Activated T-helper 2 cell treated with anti-CD3 and anti-CD28 coated beads, Interferon-gamma antibody, Interleukin-2, Interleukin-4, amounts not matched to agents 10 μg/mL and 5 μg/mL and 100 μg/mL, durations not matched to agents 14 hours and 24 hours and 36 hours (primary cell): Measurements from ENCODE around the gene DLG4. TPM values are rescaled to one million over a fixed set of nuclear protein-coding genes. Genes with fewer than 3 reads are reported as not detected.
"Not testable (repeated sequence)": the region's sequence is repeated elsewhere in the genome, so short reads cannot be mapped to it uniquely, and the experiment has no call there.

Experiments
- DNase-seq: peaks from one replicate; pipeline ENCODE4 v3.0.0; 2021; ENCODE audit warnings: low spot score
- H3K27ac Mint-ChIP-seq: one replicate; pipeline ENCODE4 v1.8.0; 2021; ENCODE audit warnings: mixed read lengths
- H3K27me3 Mint-ChIP-seq: one replicate; pipeline ENCODE4 v1.8.0; 2021; ENCODE audit warnings: low read depth, mixed read lengths
- H3K36me3 Mint-ChIP-seq: one replicate; pipeline ENCODE4 v1.8.0; 2021; ENCODE audit warnings: low read depth, mixed read lengths
- H3K4me1 Mint-ChIP-seq: one replicate; pipeline ENCODE4 v1.8.0; 2021; ENCODE audit warnings: low read depth, mixed read lengths
- H3K4me3 Mint-ChIP-seq: one replicate; pipeline ENCODE4 v1.8.0; 2021; ENCODE audit warnings: low read depth, mild to moderate bottlenecking, moderate library complexity, mixed read lengths
- H3K9me3 Mint-ChIP-seq: one replicate; pipeline ENCODE4 v1.8.0; 2021; ENCODE audit warnings: mixed read lengths
- intact Hi-C: fragments of 100-400 bp; cut with micrococcal nuclease; formaldehyde crosslinking; loops from one replicate; pipeline ENCODE4 v1.15.1; 2023
- total RNA-seq: library from RNA; stranded (reverse); gene quantifications from 2 replicates; pipeline ENCODE4 v1.2.3, GENCODE V29; 2022

Gene DLG4
- total RNA-seq, 1 donor from 2014 or later, result 10.6 TPM

- H3K36me3 Mint-ChIP-seq, result peaks cover 53% of the 10 kb centered on the region
- intact Hi-C loops, result no loop called here
These were observed 37.3 kb upstream of the DLG4 start for GRCh38 chr17:7256766-7257456.

GRCh38 chr17:7254511-7254910 lies 34.9 kb upstream of the DLG4 start:
- no peak overlapping the region for H3K4me3 Mint-ChIP-seq
- H3K4me1 Mint-ChIP-seq, result peaks cover 24% of the 10 kb centered on the region
- H3K27me3 Mint-ChIP-seq, result no peaks in the 10 kb centered on the region
- H3K27ac Mint-ChIP-seq, result no peak overlapping the region
- H3K36me3 Mint-ChIP-seq, result peaks cover 63% of the 10 kb centered on the region
- intact Hi-C loops, result no loop called here
- H3K9me3 Mint-ChIP-seq, result no peaks in the 10 kb centered on the region
- no peak for DNase-seq

More at GRCh38 chr17:7256766-7257456, 37.3 kb upstream of the DLG4 start:
- no peak overlapping the region for H3K27ac Mint-ChIP-seq
- H3K4me3 Mint-ChIP-seq, result no peak overlapping the region
- H3K9me3 Mint-ChIP-seq, result no peaks in the 10 kb centered on the region
- H3K27me3 Mint-ChIP-seq, result peaks cover 3% of the 10 kb centered on the region
- H3K4me1 Mint-ChIP-seq, result peaks cover 18% of the 10 kb centered on the region
- DNase-seq, result no peak

- intact Hi-C loops, result loop anchor here (2.0 kb wide), 1 partner anchor 44 kb away; no protein-coding TSS in a partner anchor
- peak overlapping the region; percentile 92 for H3K4me3 Mint-ChIP-seq
- no peaks in the 10 kb centered on the region for H3K27me3 Mint-ChIP-seq
- H3K4me1 Mint-ChIP-seq, result peaks cover 33% of the 10 kb centered on the region
- peaks cover 55% of the 10 kb centered on the region for H3K36me3 Mint-ChIP-seq
- H3K27ac Mint-ChIP-seq, result peak overlapping the region; percentile 98
- no peak for DNase-seq
- H3K9me3 Mint-ChIP-seq, result no peaks in the 10 kb centered on the region
These were observed 33.4 kb upstream of the DLG4 start for GRCh38 chr17:7253082-7253481.

GRCh38 chr17:7252176-7253043 lies 32.8 kb upstream of the DLG4 start, which contains the start of gene ELP5:
TSS of gene ELP5 (plus strand) at chr17:7252215. CDS start at chr17:7252551, 336 bp downstream.
- H3K4me3 Mint-ChIP-seq, result peak within 1 kb of the TSS; percentile 92
- intact Hi-C loops, result loop anchor here (1.0 to 2.0 kb wide), 5 partner anchors 10 to 231 kb away; partner anchors contain the start of genes EIF5A, GABARAP and SLC2A4
- H3K9me3 Mint-ChIP-seq, result no peaks in the 10 kb centered on the region
- DNase-seq, result peak; percentile 88
- peaks cover 54% of the 10 kb centered on the region for H3K36me3 Mint-ChIP-seq
- H3K27ac Mint-ChIP-seq, result peak within 1 kb of the TSS; percentile 98
- no peaks in the 10 kb centered on the region for H3K27me3 Mint-ChIP-seq
- peaks cover 33% of the 10 kb centered on the region for H3K4me1 Mint-ChIP-seq

- peak within 1 kb of the TSS; percentile 98 for H3K27ac Mint-ChIP-seq
- peaks cover 52% of the 10 kb centered on the region for H3K36me3 Mint-ChIP-seq
- H3K4me1 Mint-ChIP-seq, result peaks cover 33% of the 10 kb centered on the region
- peak; percentile 98 for DNase-seq
- intact Hi-C loops, result loop anchor here (1.0 to 2.0 kb wide), 5 partner anchors 9 to 232 kb away; partner anchors contain the start of genes EIF5A, GABARAP and SLC2A4
- H3K4me3 Mint-ChIP-seq, result peak within 1 kb of the TSS; percentile 92
- H3K27me3 Mint-ChIP-seq, result no peaks in the 10 kb centered on the region
- no peaks in the 10 kb centered on the region for H3K9me3 Mint-ChIP-seq
These were observed 32.1 kb upstream of the DLG4 start, which contains the start of gene CTDNEP1 for GRCh38 chr17:7251661-7252175. TSS of gene CTDNEP1 (minus strand) at chr17:7251734. CDS start at chr17:7251296, 438 bp downstream.

GRCh38 chr17:7250695-7251627 lies 31.3 kb upstream of the DLG4 start:
- peak overlapping the region; percentile 92 for H3K4me3 Mint-ChIP-seq

GRCh38 chr17:7249830-7250229 lies 30.2 kb upstream of the DLG4 start:
- Mint-ChIP-seq H3K27me3 (no peaks in the 10 kb centered on the region), H3K27ac (no peak overlapping the region), H3K36me3 (peaks cover 56% of the 10 kb centered on the region), H3K4me1 (peaks cover 35% of the 10 kb centered on the region), H3K4me3 (peak overlapping the region; percentile 92), H3K9me3 (no peaks in the 10 kb centered on the region)
- DNase-seq, result no peak
- intact Hi-C loops, result no loop called here

More at GRCh38 chr17:7250695-7251627, 31.3 kb upstream of the DLG4 start:
- no peak for DNase-seq
- intact Hi-C loops, result no loop called here
- Mint-ChIP-seq H3K4me1 (peaks cover 36% of the 10 kb centered on the region), H3K9me3 (no peaks in the 10 kb centered on the region), H3K27me3 (no peaks in the 10 kb centered on the region), H3K27ac (peak overlapping the region; percentile 87), H3K36me3 (peaks cover 54% of the 10 kb centered on the region)

GRCh38 chr17:7249214-7249613 lies 29.6 kb upstream of the DLG4 start:
- Mint-ChIP-seq H3K27me3 (no peaks in the 10 kb centered on the region), H3K4me1 (peaks cover 31% of the 10 kb centered on the region), H3K9me3 (no peaks in the 10 kb centered on the region), H3K4me3 (peak overlapping the region; percentile 92), H3K27ac (peak overlapping the region; percentile 10), H3K36me3 (peaks cover 56% of the 10 kb centered on the region)
- intact Hi-C loops, result no loop called here
- DNase-seq, result no peak

- Mint-ChIP-seq H3K27me3 (no peaks in the 10 kb centered on the region), H3K4me1 (peaks cover 29% of the 10 kb centered on the region), H3K36me3 (peaks cover 53% of the 10 kb centered on the region), H3K27ac (no peak overlapping the region), H3K4me3 (peak overlapping the region; percentile 92), H3K9me3 (no peaks in the 10 kb centered on the region)
- intact Hi-C loops, result no loop called here
- no peak for DNase-seq
These were observed 29.2 kb upstream of the DLG4 start for GRCh38 chr17:7248796-7249195.

- H3K36me3 Mint-ChIP-seq, result peaks cover 53% of the 10 kb centered on the region
- H3K4me1 Mint-ChIP-seq, result peaks cover 30% of the 10 kb centered on the region
- intact Hi-C loops, result no loop called here
- no peak overlapping the region for H3K27ac Mint-ChIP-seq
- no peak for DNase-seq
- no peaks in the 10 kb centered on the region for H3K27me3 Mint-ChIP-seq
- H3K9me3 Mint-ChIP-seq, result no peaks in the 10 kb centered on the region
- H3K4me3 Mint-ChIP-seq, result no peak overlapping the region
These were observed 27.1 kb upstream of the DLG4 start for GRCh38 chr17:7246779-7247178.

GRCh38 chr17:7243838-7244237 lies 24.2 kb upstream of the DLG4 start:
- H3K9me3 Mint-ChIP-seq, H3K27ac Mint-ChIP-seq, DNase-seq, H3K27me3 Mint-ChIP-seq, H3K4me3 Mint-ChIP-seq: not testable (repeated sequence)
- peaks cover 59% of the 10 kb centered on the region for H3K36me3 Mint-ChIP-seq
- intact Hi-C loops, result loop anchor here (2.0 kb wide), 2 partner anchors 37 to 63 kb away; partner anchors contain the start of genes EIF5A and SLC2A4
- H3K4me1 Mint-ChIP-seq, result peaks cover 32% of the 10 kb centered on the region

GRCh38 chr17:7243453-7243729 lies 23.8 kb upstream of the DLG4 start:
- no peaks in the 10 kb centered on the region for H3K9me3 Mint-ChIP-seq
- intact Hi-C loops, result loop anchor here (2.0 kb wide), 2 partner anchors 37 to 63 kb away; partner anchors contain the start of genes EIF5A and SLC2A4
- H3K4me3 Mint-ChIP-seq, result peak overlapping the region; percentile 76
- H3K27ac Mint-ChIP-seq, result peak overlapping the region; percentile 28
- no peak for DNase-seq
- no peaks in the 10 kb centered on the region for H3K27me3 Mint-ChIP-seq
- peaks cover 59% of the 10 kb centered on the region for H3K36me3 Mint-ChIP-seq
- H3K4me1 Mint-ChIP-seq, result peaks cover 29% of the 10 kb centered on the region
